HEK293 (cell line): ENCODE data around the gene TCF15.

Experiments
- CTCF ChIA-PET: fragments of 350-600 bp; formaldehyde crosslinking; extraction: SDS; loops from one replicate; lab custom pipeline; 2021; ENCODE audit warnings: antibody characterized with exemption; lab: Yijun Ruan, JAX
- POLR2A ChIA-PET: fragments of 300-600 bp; formaldehyde crosslinking; extraction: SDS; loops from one replicate; lab custom pipeline; 2020; ENCODE audit warnings: antibody characterized with exemption, inconsistent platforms; lab: Yijun Ruan, JAX
- H3K27ac ChIP-seq: fragments of 200-500 bp; sonication (Bioruptor generic); 2 replicates; pipeline ENCODE4 v1.5.1; 2014; ENCODE audit warnings: low read depth, low read length, control low read depth, inconsistent platforms; ENCODE audit errors: extremely low read depth
- H3K36me3 ChIP-seq, 2 experiments: fragments of 200-500 bp in 1 of 2; sonication (Bioruptor generic) in 1 of 2; 1 replicate in 1 of 2; 2 replicates in 1 of 2; pipeline ENCODE4 v1.5.1; 2014 to 2017; ENCODE audit warnings: inconsistent platforms in 2 of 2, low read length in 2 of 2; ENCODE audit not compliant: control insufficient read depth in 2 of 2, insufficient read depth in 1 of 2
- H3K4me1 ChIP-seq: fragments of 200-500 bp; sonication (Bioruptor generic); 2 replicates; pipeline ENCODE4 v1.5.1; 2014; ENCODE audit warnings: mild to moderate bottlenecking, low read length, inconsistent platforms; ENCODE audit not compliant: control insufficient read depth, insufficient read depth
- H3K4me3 ChIP-seq: 2 replicates; pipeline ENCODE4 v1.5.1; 2011; ENCODE audit warnings: low read depth, mild to moderate bottlenecking, control low read depth, low read length, moderate library complexity
- H3K9me3 ChIP-seq: fragments of 200-500 bp; sonication (Bioruptor generic); 2 replicates; pipeline ENCODE4 v1.5.1; 2014; ENCODE audit warnings: low read depth, low read length, inconsistent platforms; ENCODE audit not compliant: control insufficient read depth, insufficient read depth
- EGR2 ChIP-seq: fragments of 450-650 bp; formaldehyde crosslinking; IDR thresholded peaks from 2 replicates; pipeline ENCODE4 v1.5.1; 2016; ENCODE audit warnings: low read depth, missing biosample characterization, missing genetic modification characterization
- FEZF1 ChIP-seq: fragments of 450-650 bp; formaldehyde crosslinking; IDR thresholded peaks from 2 replicates; pipeline ENCODE4 v1.5.1; 2016; ENCODE audit warnings: missing biosample characterization, missing genetic modification characterization
- GLIS1 ChIP-seq: fragments of 450-650 bp; formaldehyde crosslinking; IDR thresholded peaks from 2 replicates; pipeline ENCODE4 v1.5.1; 2016; ENCODE audit warnings: missing biosample characterization, missing genetic modification characterization
- GLIS2 ChIP-seq: fragments of 450-650 bp; formaldehyde crosslinking; IDR thresholded peaks from 2 replicates; pipeline ENCODE4 v1.5.1; 2016; ENCODE audit warnings: missing biosample characterization, missing genetic modification characterization
- IKZF3 ChIP-seq: fragments of 450-650 bp; IDR thresholded peaks from 2 replicates; pipeline ENCODE4 v1.5.0; 2018; ENCODE audit warnings: missing biosample characterization, mild to moderate bottlenecking, missing genetic modification characterization, moderate library complexity
- WT1 ChIP-seq: fragments of 450-650 bp; formaldehyde crosslinking; IDR thresholded peaks from 2 replicates; pipeline ENCODE4 v1.5.1; 2016; ENCODE audit warnings: missing biosample characterization, missing genetic modification characterization
- ZBTB48 ChIP-seq: fragments of 450-650 bp; formaldehyde crosslinking; IDR thresholded peaks from 2 replicates; pipeline ENCODE4 v1.5.1; 2016; ENCODE audit warnings: missing biosample characterization, missing genetic modification characterization
- ZNF121 ChIP-seq: fragments of 450-650 bp; formaldehyde crosslinking; IDR thresholded peaks from 2 replicates; pipeline ENCODE4 v1.5.1; 2016; ENCODE audit warnings: missing biosample characterization, missing genetic modification characterization
- ZNF132 ChIP-seq: fragments of 450-650 bp; formaldehyde crosslinking; IDR thresholded peaks from 2 replicates; pipeline ENCODE4 v1.5.1; 2017; ENCODE audit warnings: missing biosample characterization, missing genetic modification characterization, borderline replicate concordance
- ZNF16 ChIP-seq: fragments of 450-650 bp; formaldehyde crosslinking; IDR thresholded peaks from 2 replicates; pipeline ENCODE4 v1.5.1; 2016; ENCODE audit warnings: low read depth, missing biosample characterization, missing genetic modification characterization
- ZNF19 ChIP-seq: fragments of 450-650 bp; formaldehyde crosslinking; IDR thresholded peaks from 2 replicates; pipeline ENCODE4; 2016; ENCODE audit warnings: missing biosample characterization, missing genetic modification characterization, low read depth
- ZNF211 ChIP-seq: fragments of 450-650 bp; formaldehyde crosslinking; IDR thresholded peaks from 2 replicates; pipeline ENCODE4 v1.5.1; 2016; ENCODE audit warnings: low read depth, missing biosample characterization, missing genetic modification characterization
- ZNF354C ChIP-seq: fragments of 450-650 bp; formaldehyde crosslinking; IDR thresholded peaks from 2 replicates; pipeline ENCODE4 v1.5.1; 2016; ENCODE audit warnings: missing biosample characterization, missing genetic modification characterization, low read depth, borderline replicate concordance
- ZNF561 ChIP-seq: fragments of 450-650 bp; IDR thresholded peaks from 2 replicates; pipeline ENCODE4 v1.5.1; 2018; ENCODE audit warnings: missing biosample characterization, missing genetic modification characterization, borderline replicate concordance
- ZNF830 ChIP-seq: fragments of 450-650 bp; IDR thresholded peaks from 2 replicates; pipeline ENCODE4 v1.5.0; 2018; ENCODE audit warnings: missing biosample characterization, missing genetic modification characterization, low read depth, mild to moderate bottlenecking, moderate library complexity
- ZNF837 ChIP-seq: fragments of 450-650 bp; formaldehyde crosslinking; IDR thresholded peaks from 2 replicates; pipeline ENCODE4 v1.5.1; 2016; ENCODE audit warnings: missing biosample characterization, missing genetic modification characterization
- ZNF843 ChIP-seq: fragments of 450-650 bp; formaldehyde crosslinking; IDR thresholded peaks from 2 replicates; pipeline ENCODE4 v1.5.1; 2016; ENCODE audit warnings: missing biosample characterization, missing genetic modification characterization
- TF ChIP-seq, protein P1 (sequence below): fragments of 450-650 bp; formaldehyde crosslinking; IDR thresholded peaks from 2 replicates; pipeline ENCODE4 v1.5.1; 2016; ENCODE audit warnings: missing biosample characterization, missing genetic modification characterization
- TF ChIP-seq, protein P2 (sequence below): fragments of 450-650 bp; formaldehyde crosslinking; IDR thresholded peaks from 2 replicates; pipeline ENCODE4 v1.5.1; 2016; ENCODE audit warnings: missing biosample characterization, missing genetic modification characterization, borderline replicate concordance

Gene TCF15

DNA sequence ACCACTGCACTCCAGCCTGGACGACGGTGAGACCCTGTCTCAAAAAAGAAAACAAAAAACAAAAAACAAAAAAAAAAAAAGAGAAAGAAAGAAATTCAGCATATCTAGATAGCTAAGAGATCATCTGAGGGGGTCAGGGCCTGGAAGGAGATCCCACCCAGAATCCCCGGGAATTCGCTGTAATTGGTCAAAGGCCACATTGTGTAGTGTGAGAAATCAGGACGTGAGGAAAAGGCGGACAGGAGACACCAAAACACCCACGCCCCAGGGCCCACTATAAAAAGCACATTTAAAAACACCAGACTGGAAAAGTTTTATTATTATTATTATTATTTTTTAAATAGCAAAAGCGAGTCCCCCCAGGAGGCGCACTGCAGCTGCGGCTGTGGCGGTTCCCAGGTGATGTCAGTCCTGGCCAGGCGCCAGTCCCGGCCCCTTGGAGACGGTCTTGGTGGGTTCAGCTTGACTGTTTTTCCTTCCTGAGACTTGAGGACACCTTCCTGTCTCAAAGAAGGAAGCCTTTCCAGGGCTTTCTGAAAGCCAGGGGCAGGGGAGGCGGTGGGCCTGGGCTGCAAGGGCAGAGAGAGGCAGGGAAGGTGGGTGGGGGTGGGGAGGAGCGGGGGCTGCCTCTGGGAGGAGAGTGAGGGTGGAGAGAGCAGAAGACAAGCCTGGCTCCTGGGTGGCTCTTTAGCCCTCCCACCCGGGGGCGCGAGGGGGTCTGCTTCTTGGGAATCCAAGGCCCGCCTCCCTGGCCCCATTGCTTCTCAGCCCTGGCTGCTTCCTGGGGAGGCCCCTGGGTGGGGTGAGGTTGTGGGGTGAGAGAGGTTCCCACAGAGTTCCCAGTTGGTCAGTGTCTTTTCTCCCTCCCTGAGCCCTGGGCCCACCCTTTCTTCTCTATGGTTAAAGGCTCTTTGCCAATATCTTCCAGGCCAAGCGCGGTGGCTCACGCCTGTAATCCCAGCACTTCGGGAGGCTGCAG lies 14.5 kb downstream of the TCF15 start:
- TF ChIP-seq GLIS1 (tag by site-specific recombination) (peak; percentile 24; the same call in 1 of the 2 replicates), EGR2 (0 out of 2 replicates have a peak, but pooled peaks have one; percentile 17), ZNF211 (tag by site-specific recombination) (no peak), ZNF837 (tag by site-specific recombination) (no peak)
- CTCF ChIA-PET = no interaction called here

DNA sequence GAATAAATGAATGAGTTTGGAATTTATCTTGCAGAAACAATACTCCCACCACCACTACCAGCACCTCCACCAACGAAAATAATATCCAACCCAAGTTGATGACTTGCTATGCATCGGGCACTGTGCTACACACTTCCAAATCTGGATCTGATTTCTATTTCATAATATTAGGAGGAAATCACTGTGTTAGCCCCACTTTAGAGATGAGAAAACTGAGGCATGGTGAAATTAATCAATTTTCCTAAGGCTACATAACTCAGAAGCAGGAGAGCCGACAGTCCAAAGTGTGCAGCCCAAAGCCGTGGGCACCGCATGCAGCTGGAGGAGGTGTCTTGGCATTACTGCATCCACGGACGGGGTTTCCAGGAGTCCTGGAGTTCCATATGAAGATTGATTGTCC lies 17.6 kb downstream of the TCF15 start:
- ChIA-PET POLR2A (no interaction called here), CTCF (interaction anchor here (0.6 kb wide), 1 partner anchor 20 kb away, joined by 3 read pairs; no protein-coding TSS in a partner anchor)
- H3K4me3 ChIP-seq = no peak overlapping the region
- H3K36me3 ChIP-seq = no peaks in the 10 kb centered on the region
- TF ChIP-seq ZNF830 = no peak
- TF ChIP-seq ZBTB48 (tag by site-specific recombination) = no peak
- no peak for TF ChIP-seq WT1 (tag by site-specific recombination)
- no peak for TF ChIP-seq ZNF19
- TF ChIP-seq ZNF843 (tag by site-specific recombination) = no peak
- no peak for TF ChIP-seq ZNF132 (tag by site-specific recombination)
- TF ChIP-seq ZNF561 (tag by site-specific recombination) = no peak
- TF ChIP-seq ZNF121 (tag by site-specific recombination) = no peak
- no peak for TF ChIP-seq ZNF354C
- TF ChIP-seq ZNF16 (tag by site-specific recombination) = no peak
- TF ChIP-seq, protein P1, sequence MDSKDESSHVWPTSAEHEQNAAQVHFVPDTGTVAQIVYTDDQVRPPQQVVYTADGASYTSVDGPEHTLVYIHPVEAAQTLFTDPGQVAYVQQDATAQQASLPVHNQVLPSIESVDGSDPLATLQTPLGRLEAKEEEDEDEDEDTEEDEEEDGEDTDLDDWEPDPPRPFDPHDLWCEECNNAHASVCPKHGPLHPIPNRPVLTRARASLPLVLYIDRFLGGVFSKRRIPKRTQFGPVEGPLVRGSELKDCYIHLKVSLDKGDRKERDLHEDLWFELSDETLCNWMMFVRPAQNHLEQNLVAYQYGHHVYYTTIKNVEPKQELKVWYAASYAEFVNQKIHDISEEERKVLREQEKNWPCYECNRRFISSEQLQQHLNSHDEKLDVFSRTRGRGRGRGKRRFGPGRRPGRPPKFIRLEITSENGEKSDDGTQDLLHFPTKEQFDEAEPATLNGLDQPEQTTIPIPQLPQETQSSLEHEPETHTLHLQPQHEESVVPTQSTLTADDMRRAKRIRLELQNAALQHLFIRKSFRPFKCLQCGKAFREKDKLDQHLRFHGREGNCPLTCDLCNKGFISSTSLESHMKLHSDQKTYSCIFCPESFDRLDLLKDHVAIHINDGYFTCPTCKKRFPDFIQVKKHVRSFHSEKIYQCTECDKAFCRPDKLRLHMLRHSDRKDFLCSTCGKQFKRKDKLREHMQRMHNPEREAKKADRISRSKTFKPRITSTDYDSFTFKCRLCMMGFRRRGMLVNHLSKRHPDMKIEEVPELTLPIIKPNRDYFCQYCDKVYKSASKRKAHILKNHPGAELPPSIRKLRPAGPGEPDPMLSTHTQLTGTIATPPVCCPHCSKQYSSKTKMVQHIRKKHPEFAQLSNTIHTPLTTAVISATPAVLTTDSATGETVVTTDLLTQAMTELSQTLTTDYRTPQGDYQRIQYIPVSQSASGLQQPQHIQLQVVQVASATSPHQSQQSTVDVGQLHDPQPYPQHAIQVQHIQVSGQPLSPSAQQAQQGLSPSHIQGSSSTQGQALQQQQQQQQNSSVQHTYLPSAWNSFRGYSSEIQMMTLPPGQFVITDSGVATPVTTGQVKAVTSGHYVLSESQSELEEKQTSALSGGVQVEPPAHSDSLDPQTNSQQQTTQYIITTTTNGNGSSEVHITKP (tag by site-specific recombination) = no peak
- TF ChIP-seq IKZF3 = no peak
- TF ChIP-seq, protein P2, sequence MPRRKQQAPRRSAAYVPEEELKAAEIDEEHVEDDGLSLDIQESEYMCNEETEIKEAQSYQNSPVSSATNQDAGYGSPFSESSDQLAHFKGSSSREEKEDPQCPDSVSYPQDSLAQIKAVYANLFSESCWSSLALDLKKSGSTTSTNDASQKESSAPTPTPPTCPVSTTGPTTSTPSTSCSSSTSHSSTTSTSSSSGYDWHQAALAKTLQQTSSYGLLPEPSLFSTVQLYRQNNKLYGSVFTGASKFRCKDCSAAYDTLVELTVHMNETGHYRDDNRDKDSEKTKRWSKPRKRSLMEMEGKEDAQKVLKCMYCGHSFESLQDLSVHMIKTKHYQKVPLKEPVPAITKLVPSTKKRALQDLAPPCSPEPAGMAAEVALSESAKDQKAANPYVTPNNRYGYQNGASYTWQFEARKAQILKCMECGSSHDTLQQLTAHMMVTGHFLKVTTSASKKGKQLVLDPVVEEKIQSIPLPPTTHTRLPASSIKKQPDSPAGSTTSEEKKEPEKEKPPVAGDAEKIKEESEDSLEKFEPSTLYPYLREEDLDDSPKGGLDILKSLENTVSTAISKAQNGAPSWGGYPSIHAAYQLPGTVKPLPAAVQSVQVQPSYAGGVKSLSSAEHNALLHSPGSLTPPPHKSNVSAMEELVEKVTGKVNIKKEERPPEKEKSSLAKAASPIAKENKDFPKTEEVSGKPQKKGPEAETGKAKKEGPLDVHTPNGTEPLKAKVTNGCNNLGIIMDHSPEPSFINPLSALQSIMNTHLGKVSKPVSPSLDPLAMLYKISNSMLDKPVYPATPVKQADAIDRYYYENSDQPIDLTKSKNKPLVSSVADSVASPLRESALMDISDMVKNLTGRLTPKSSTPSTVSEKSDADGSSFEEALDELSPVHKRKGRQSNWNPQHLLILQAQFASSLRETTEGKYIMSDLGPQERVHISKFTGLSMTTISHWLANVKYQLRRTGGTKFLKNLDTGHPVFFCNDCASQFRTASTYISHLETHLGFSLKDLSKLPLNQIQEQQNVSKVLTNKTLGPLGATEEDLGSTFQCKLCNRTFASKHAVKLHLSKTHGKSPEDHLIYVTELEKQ (tag by site-specific recombination) = no peak
- TF ChIP-seq GLIS2 (tag by site-specific recombination) = no peak
- TF ChIP-seq FEZF1 (tag by site-specific recombination) = no peak
- H3K4me1 ChIP-seq = no peaks in the 10 kb centered on the region
- no peak overlapping the region for H3K27ac ChIP-seq
- H3K9me3 ChIP-seq = no peaks in the 10 kb centered on the region

More for the DNA sequence above, 14.5 kb downstream of the TCF15 start:
- no peak overlapping the region for H3K27ac ChIP-seq
- POLR2A ChIA-PET = no interaction called here
- no peak overlapping the region for H3K4me3 ChIP-seq
- no peaks in the 10 kb centered on the region for H3K4me1 ChIP-seq
- no peaks in the 10 kb centered on the region for H3K9me3 ChIP-seq
- no peaks in the 10 kb centered on the region for H3K36me3 ChIP-seq
